ENCODE data around the gene KIRREL1.

DNA sequence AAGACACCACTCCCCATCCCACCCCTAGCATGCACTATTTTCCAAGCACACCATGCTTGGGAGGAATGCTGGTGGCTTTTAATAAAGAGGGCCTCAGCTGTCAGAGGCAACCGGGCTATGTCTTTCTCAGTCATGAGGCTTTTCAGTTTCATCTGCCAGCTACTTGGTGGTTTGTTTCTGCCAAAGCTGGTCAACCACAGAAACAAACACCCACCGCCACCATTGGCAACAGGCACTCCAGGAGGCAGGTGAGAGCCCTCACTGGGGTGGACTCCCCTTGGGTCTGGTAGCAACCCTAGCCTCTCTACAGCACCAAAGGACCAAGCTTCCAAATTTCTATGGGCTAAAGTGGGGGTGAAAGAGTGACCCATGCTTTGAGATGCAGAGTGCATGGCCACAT, 133.0 kb downstream of the KIRREL1 start:
- TF ChIP-seq POLR2A (IDR thresholded peaks at IDR 0.05) (no peak), POLR2AphosphoS5 (IDR thresholded peaks at IDR 0.05; ENCODE audit: insufficient read depth in 1 of 2, low read depth in 1 of 2) (no peak), CTCF (IDR thresholded peaks at IDR 0.05) (no peak)
